ENCODE data around the gene ACTN4. TPM values are rescaled to one million over a fixed set of nuclear protein-coding genes. Genes with fewer than 3 reads are reported as not detected.

ACTN4 gene
- total and polyA plus RNA-seq, 2 of the 4 experiments (the other 2 are of a cell fraction) = 541 to 659 TPM

GRCh38 chr19:38655148-38655824, 7.8 kb downstream of the ACTN4 start:
- ATAC-seq (ENCODE audit: low read depth) = no peak
- Histone ChIP-seq H4K20me1 (ENCODE audit: insufficient read depth, low read length) (peaks cover 69% of the 10 kb centered on the region), H3K9me3 (ENCODE audit: control insufficient read depth, insufficient read depth, low read length) (no peaks in the 10 kb centered on the region), H3K4me2 (ENCODE audit: low read depth, low read length) (peak overlapping the region; percentile 48), H4K91ac (ENCODE audit: insufficient read depth, low read depth, low read length) (peak overlapping the region; percentile 68), H3K36me3 (ENCODE audit: control insufficient read depth, insufficient read depth, low read length) (peaks cover 10% of the 10 kb centered on the region; the same call in 1 of the 2 replicates), H2AFZ (replicated peaks; ENCODE audit: low read length, poor library complexity) (no peak overlapping the region), H3K4ac (ENCODE audit: low read depth, low read length) (peak overlapping the region; percentile 85), H3K9me1 (ENCODE audit: insufficient read depth, low read length) (peaks cover 23% of the 10 kb centered on the region), H3K27me3 (ENCODE audit: control insufficient read depth, insufficient read depth, low read length) (no peaks in the 10 kb centered on the region), H3K9ac (ENCODE audit: low read depth, low read length) (peak overlapping the region; percentile 17; the same call in 1 of the 2 replicates), H4K5ac (ENCODE audit: low read depth, low read length) (peak overlapping the region; percentile 1; the same call in 1 of the 2 replicates), H2AK9ac (replicated peaks; ENCODE audit: low read depth, low read length, poor library complexity) (peak overlapping the region; percentile 31), H3K14ac (replicated peaks; ENCODE audit: low read depth, low read length) (peak overlapping the region; percentile 89), H2BK15ac (ENCODE audit: low read depth, low read length) (no peak overlapping the region; the same call in 2 of the 3 replicates), H3K4me1 (ENCODE audit: control insufficient read depth, insufficient read depth, low read length) (peaks cover 54% of the 10 kb centered on the region), H3K27ac (ENCODE audit: insufficient read depth, low read length) (peak overlapping the region; percentile 78), H2BK20ac (ENCODE audit: low read depth, low read length) (peak overlapping the region; percentile 79; the same call in 1 of the 2 replicates), H3K18ac (ENCODE audit: low read depth, low read length) (peak overlapping the region; percentile 13), H2AK5ac (ENCODE audit: low read depth, low read length) (peak overlapping the region; percentile 87), H3K23ac (ENCODE audit: low read depth, low read length) (peak overlapping the region; percentile 44), H3K79me1 (ENCODE audit: low read depth in 1 of 2, low read length in 2 of 2) (peaks cover 0 to 51% of the 10 kb centered on the region in 2 experiments; a peak in 2 of 4 replicates), H2BK5ac (ENCODE audit: low read depth, low read length, poor library complexity, severe bottlenecking) (peak overlapping the region; percentile 73), H3K56ac (ENCODE audit: extremely low read depth, insufficient read depth, low read length) (peak overlapping the region; percentile 13), H3K4me3 (ENCODE audit: insufficient read depth, low read depth, low read length) (no peak overlapping the region), H2BK120ac (ENCODE audit: low read depth, low read length) (peak overlapping the region; percentile 88), H4K8ac (ENCODE audit: low read depth in 2 of 2, low read length in 2 of 2) (peak overlapping the region in 1 of 2 experiments; percentile 78; a peak in 2 of 4 replicates)
- BruUV-seq (replicated peaks) = no TSS peak
- no CpG with 5 or more reads among the region's 5 CpGs for WGBS, 2 experiments (ENCODE audit: extremely low coverage in 2 of 2, insufficient read length in 1 of 2)
- CTCF ChIA-PET = interaction anchor here (0.8 kb wide), 1 partner anchor 56 kb away, joined by 3 read pairs; no protein-coding TSS in a partner anchor
- DNase-seq = peak; percentile 54
- TF ChIP-seq MXI1 (IDR thresholded peaks at IDR 0.05; ENCODE audit: borderline replicate concordance, low read depth, low read length) (0 out of 2 replicates have a peak, but pooled peaks have one; percentile 34), MAFK (IDR thresholded peaks at IDR 0.05; ENCODE audit: low read depth, low read length) (no peak)
- dilution Hi-C loops (cut with HindIII; ENCODE audit: low sequenced_read_pairs, unreplicated experiment) = no loop called here
- intact Hi-C loops (cut with micrococcal nuclease) = loop anchor here (5.0 kb wide), 1 partner anchor 177 kb away; the partner anchor contains the start of gene ECH1
- POLR2A ChIA-PET (ENCODE audit: unreplicated experiment) = interaction anchor here (0.8 to 1.5 kb wide), 3 partner anchors 37 to 194 kb away, joined by 4 to 10 read pairs (median 6); no protein-coding TSS in a partner anchor
- in situ Hi-C loops (cut with MboI; ENCODE audit: low sequenced_read_pairs) = no loop called here

Measured in IMR-90 (cell line).